ENCODE measurements around the gene RENBP. TPM values are rescaled to one million over a fixed set of nuclear protein-coding genes. Genes with fewer than 3 reads are reported as not detected.

Gene RENBP
- total RNA-seq, 1 experiment from 2014 or later = 7.1 TPM

DNA sequence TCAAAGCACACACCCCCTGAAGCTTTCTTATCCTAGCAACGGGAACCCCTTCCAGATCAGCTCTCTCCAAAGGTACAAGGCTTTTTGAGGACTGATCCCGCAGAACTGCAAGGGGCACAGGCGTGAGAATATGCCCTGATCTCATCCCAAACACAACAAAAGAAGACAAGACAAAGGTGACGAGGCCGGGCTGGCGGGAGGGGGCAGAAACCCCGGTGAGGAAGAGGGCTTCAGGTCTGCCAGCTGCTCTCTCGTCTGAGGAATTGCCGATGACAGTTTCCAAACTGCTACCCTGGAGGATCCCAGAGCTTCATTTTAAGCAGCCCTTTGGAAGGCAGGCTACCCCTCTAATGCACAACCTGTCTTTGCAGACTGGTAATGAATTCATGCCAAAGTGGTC is 23.8 kb upstream of the RENBP start:
- DNase-seq = no peak
- H2AFZ ChIP-seq (ENCODE audit: low read length) = no peak overlapping the region
- H2BK12ac ChIP-seq (ENCODE audit: insufficient read length, low read depth, low read length) = no peak overlapping the region

More for the DNA sequence above, 23.8 kb upstream of the RENBP start:
- H2BK15ac ChIP-seq (ENCODE audit: low read depth, low read length) = no peak overlapping the region
- H3K9me3 ChIP-seq (ENCODE audit: control insufficient read depth, low read depth, low read length) = no peaks in the 10 kb centered on the region
- no peak overlapping the region for H3K9ac ChIP-seq (ENCODE audit: extremely low read depth, insufficient read length, low read length)
- H3K79me1 ChIP-seq (ENCODE audit: insufficient read depth, low read depth, low read length, poor library complexity, severe bottlenecking) = peaks cover 5% of the 10 kb centered on the region
- H3K27ac ChIP-seq (ENCODE audit: insufficient read length, low read depth, low read length) = no peak overlapping the region
- H3K4ac ChIP-seq (ENCODE audit: low read depth, low read length) = no peak overlapping the region
- no peaks in the 10 kb centered on the region for H3K27me3 ChIP-seq (ENCODE audit: insufficient read depth, low read length)
- peaks cover 18 to 42% (median 24%) of the 10 kb centered on the region in 3 experiments for H3K36me3 Mint-ChIP-seq (ENCODE audit: insufficient read depth in 1 of 3, low read depth in 3 of 3)
- H3K14ac ChIP-seq (ENCODE audit: insufficient read depth, low read length) = no peak overlapping the region
- H2BK20ac ChIP-seq (ENCODE audit: low read depth, low read length, poor library complexity, severe bottlenecking) = no peak overlapping the region
- peak overlapping the region; percentile 5 to 47 (median 23); a peak in 3 of 7 replicates for H3K27ac Mint-ChIP-seq
- peaks cover 4% of the 10 kb centered on the region; the same call in 1 of the 2 replicates for H3K4me1 ChIP-seq (ENCODE audit: insufficient read depth, low read length)
- peaks cover 3 to 5% of the 10 kb centered on the region in 2 experiments; a peak in 3 of 5 replicates for H3K9me3 Mint-ChIP-seq
- H3K4me1 Mint-ChIP-seq = peaks cover 32 to 42% of the 10 kb centered on the region in 2 experiments
- no peak overlapping the region for H2BK120ac ChIP-seq (ENCODE audit: low read depth, low read length, poor library complexity, severe bottlenecking)
- no peak overlapping the region for H3K23ac ChIP-seq (ENCODE audit: insufficient read length, low read depth, low read length)
- no peak overlapping the region for H2BK5ac ChIP-seq (ENCODE audit: insufficient read length, low read length)
- no peak overlapping the region for H4K5ac ChIP-seq (ENCODE audit: insufficient read length, low read depth, low read length)
- no peak overlapping the region for H3K18ac ChIP-seq (ENCODE audit: insufficient read length, low read depth, low read length)
- peak overlapping the region; percentile 80 for H3K4me2 ChIP-seq (ENCODE audit: insufficient read depth, insufficient read length, low read length)
- no peak overlapping the region for H4K8ac ChIP-seq (replicated peaks; ENCODE audit: insufficient read length, low read depth, low read length)
- no peaks in the 10 kb centered on the region for H3K27me3 Mint-ChIP-seq (ENCODE audit: low read depth)
- H3K4me3 Mint-ChIP-seq = peak overlapping the region; percentile 100
- TF ChIP-seq, protein P1, sequence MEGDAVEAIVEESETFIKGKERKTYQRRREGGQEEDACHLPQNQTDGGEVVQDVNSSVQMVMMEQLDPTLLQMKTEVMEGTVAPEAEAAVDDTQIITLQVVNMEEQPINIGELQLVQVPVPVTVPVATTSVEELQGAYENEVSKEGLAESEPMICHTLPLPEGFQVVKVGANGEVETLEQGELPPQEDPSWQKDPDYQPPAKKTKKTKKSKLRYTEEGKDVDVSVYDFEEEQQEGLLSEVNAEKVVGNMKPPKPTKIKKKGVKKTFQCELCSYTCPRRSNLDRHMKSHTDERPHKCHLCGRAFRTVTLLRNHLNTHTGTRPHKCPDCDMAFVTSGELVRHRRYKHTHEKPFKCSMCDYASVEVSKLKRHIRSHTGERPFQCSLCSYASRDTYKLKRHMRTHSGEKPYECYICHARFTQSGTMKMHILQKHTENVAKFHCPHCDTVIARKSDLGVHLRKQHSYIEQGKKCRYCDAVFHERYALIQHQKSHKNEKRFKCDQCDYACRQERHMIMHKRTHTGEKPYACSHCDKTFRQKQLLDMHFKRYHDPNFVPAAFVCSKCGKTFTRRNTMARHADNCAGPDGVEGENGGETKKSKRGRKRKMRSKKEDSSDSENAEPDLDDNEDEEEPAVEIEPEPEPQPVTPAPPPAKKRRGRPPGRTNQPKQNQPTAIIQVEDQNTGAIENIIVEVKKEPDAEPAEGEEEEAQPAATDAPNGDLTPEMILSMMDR (conservative IDR thresholded peaks at IDR 0.05) = no peak
- peaks cover 50% of the 10 kb centered on the region; the same call in 1 of the 2 replicates for H3K79me2 ChIP-seq (ENCODE audit: insufficient read depth, low read length)
- H3K56ac ChIP-seq (ENCODE audit: insufficient read length, low read depth, low read length) = no peak overlapping the region
- peaks cover 16% of the 10 kb centered on the region for H3K23me2 ChIP-seq (ENCODE audit: insufficient read length, low read depth, low read length, poor library complexity, severe bottlenecking)
- WGBS (ENCODE audit: extremely low coverage, insufficient read length, low lambda C conversion rate) = no CpG with 5 or more reads among the region's 9 CpGs
- no peak overlapping the region for H4K91ac ChIP-seq (ENCODE audit: insufficient read length, low read depth, low read length)
- no peaks in the 10 kb centered on the region for H4K20me1 ChIP-seq (ENCODE audit: control insufficient read depth, insufficient read depth, insufficient read length)
- no peak overlapping the region for H2AK5ac ChIP-seq (ENCODE audit: insufficient read length, low read length)
- no peak overlapping the region for H3T11ph ChIP-seq (ENCODE audit: low read length)
